ENCODE measurements around the gene ACSL5. TPM values are rescaled to one million over a fixed set of nuclear protein-coding genes. Genes with fewer than 3 reads are reported as not detected.

Gene ACSL5
- total and polyA plus RNA-seq, 2 experiments from 2014 or later = not detected

DNA sequence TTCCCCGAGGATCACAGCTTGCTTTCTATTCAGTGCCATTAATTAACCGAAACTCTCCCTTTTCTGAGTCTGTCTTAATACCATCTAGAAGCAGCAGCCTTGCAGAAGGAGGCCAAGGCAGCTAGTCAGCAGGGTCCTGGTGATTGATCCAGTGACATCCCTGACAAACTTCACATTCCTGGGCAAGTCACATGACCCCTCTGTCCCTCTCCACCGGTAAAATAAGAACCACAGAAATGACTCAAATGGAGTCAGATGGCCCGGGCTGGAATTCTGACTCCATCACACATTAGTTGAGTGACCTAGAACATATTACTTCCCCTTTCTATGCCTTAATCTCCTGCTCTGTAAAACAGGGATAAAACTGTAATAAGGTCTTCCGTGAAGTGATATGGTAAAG, 17.2 kb upstream of the ACSL5 start (continued):
- TF ChIP-seq ZNF331 (CRISPR knock-in tag; IDR thresholded peaks at IDR 0.05; ENCODE audit: low read depth) = no peak
- TF ChIP-seq CREB1 (CRISPR knock-in tag; IDR thresholded peaks at IDR 0.05; ENCODE audit: low read depth) = no peak

DNA sequence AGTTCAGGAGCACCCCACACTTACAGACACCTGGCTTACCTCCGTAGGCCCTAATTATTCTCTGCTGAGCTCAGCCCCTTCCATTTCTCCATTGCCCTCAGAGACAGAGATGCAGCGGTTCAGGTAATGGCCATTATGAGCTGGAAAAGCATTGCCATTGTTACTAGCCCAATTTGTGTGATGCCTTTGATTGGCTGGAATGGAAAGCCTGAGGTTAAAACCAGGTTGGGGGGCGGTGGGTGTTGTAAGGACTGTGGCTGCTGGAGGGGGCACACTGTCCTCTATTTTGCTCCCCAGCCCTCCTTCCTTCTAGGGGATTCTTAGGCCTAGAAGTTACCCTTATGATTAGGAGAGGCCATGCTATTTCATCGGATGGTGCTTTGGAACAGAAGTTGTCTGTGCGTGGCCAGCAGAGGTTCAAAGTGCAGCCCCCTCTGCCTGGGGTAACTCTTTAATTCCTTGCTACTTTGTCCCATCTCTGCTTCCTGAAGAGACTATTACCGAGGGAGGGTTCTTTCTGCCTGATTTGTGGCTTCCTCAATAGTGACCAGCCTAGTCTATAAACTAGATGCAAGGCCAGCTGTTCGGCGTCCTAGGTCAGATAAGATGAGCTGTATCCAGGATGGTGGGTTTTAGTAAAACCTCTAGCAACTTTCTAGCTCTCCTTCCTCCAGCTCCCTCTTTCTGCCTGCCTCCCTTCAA, 14.2 kb upstream of the ACSL5 start:
- no peak overlapping the region for H3K4me3 ChIP-seq
- H3K27ac ChIP-seq (ENCODE audit: low read depth) = no peak overlapping the region
- no peaks in the 10 kb centered on the region for H3K9me3 Mint-ChIP-seq
- H3K79me2 ChIP-seq (replicated peaks; ENCODE audit: insufficient read depth) = no peaks in the 10 kb centered on the region
- DNase-seq (ENCODE audit: low spot score) (no peak), ATAC-seq (no peak)
- H4K20me1 ChIP-seq (replicated peaks; ENCODE audit: insufficient read depth) = no peaks in the 10 kb centered on the region
- H3K9me2 ChIP-seq (ENCODE audit: insufficient read depth) = no peaks in the 10 kb centered on the region
- H3K4me2 ChIP-seq = no peak overlapping the region
- no peaks in the 10 kb centered on the region for H3F3A ChIP-seq (replicated peaks; ENCODE audit: low read depth)
- H3K4me3 Mint-ChIP-seq = no peak overlapping the region
- no peaks in the 10 kb centered on the region for H3K27me3 Mint-ChIP-seq (ENCODE audit: insufficient read depth, low read depth, poor library complexity)
- H3K4me1 ChIP-seq (ENCODE audit: insufficient read depth) = no peaks in the 10 kb centered on the region
- H3K27me3 ChIP-seq (ENCODE audit: insufficient read depth) = no peaks in the 10 kb centered on the region
- no peak overlapping the region for H3K27ac Mint-ChIP-seq
- peaks cover 4% of the 10 kb centered on the region; the same call in 1 of the 3 replicates for H3K4me1 Mint-ChIP-seq
- H3K36me3 ChIP-seq (ENCODE audit: insufficient read depth) = no peaks in the 10 kb centered on the region
- no peaks in the 10 kb centered on the region for H3K36me3 Mint-ChIP-seq (ENCODE audit: low read depth)
- no peak overlapping the region for H2AFZ ChIP-seq
- TF ChIP-seq, protein P1, sequence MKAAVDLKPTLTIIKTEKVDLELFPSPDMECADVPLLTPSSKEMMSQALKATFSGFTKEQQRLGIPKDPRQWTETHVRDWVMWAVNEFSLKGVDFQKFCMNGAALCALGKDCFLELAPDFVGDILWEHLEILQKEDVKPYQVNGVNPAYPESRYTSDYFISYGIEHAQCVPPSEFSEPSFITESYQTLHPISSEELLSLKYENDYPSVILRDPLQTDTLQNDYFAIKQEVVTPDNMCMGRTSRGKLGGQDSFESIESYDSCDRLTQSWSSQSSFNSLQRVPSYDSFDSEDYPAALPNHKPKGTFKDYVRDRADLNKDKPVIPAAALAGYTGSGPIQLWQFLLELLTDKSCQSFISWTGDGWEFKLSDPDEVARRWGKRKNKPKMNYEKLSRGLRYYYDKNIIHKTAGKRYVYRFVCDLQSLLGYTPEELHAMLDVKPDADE (IDR thresholded peaks at IDR 0.05) = no peak
- TF ChIP-seq JUNB (IDR thresholded peaks at IDR 0.05; ENCODE audit: unreplicated experiment) (no peak), POLR2AphosphoS5 (IDR thresholded peaks at IDR 0.05; ENCODE audit: low read depth) (no peak), ZNF331 (CRISPR knock-in tag; IDR thresholded peaks at IDR 0.05; ENCODE audit: low read depth) (no peak), EZH2 (IDR thresholded peaks at IDR 0.05; ENCODE audit: low read depth, unreplicated experiment) (no peak), CREB1 (CRISPR knock-in tag; IDR thresholded peaks at IDR 0.05; ENCODE audit: low read depth) (no peak), STAT1 (IDR thresholded peaks at IDR 0.05; ENCODE audit: unreplicated experiment) (no peak), EZH2phosphoT487 (IDR thresholded peaks at IDR 0.05; ENCODE audit: unreplicated experiment) (no peak), NANOG (IDR thresholded peaks at IDR 0.05; ENCODE audit: borderline replicate concordance) (no peak), ZNF114 (CRISPR knock-in tag; IDR thresholded peaks at IDR 0.05) (no peak)
- TF ChIP-seq, protein P2, sequence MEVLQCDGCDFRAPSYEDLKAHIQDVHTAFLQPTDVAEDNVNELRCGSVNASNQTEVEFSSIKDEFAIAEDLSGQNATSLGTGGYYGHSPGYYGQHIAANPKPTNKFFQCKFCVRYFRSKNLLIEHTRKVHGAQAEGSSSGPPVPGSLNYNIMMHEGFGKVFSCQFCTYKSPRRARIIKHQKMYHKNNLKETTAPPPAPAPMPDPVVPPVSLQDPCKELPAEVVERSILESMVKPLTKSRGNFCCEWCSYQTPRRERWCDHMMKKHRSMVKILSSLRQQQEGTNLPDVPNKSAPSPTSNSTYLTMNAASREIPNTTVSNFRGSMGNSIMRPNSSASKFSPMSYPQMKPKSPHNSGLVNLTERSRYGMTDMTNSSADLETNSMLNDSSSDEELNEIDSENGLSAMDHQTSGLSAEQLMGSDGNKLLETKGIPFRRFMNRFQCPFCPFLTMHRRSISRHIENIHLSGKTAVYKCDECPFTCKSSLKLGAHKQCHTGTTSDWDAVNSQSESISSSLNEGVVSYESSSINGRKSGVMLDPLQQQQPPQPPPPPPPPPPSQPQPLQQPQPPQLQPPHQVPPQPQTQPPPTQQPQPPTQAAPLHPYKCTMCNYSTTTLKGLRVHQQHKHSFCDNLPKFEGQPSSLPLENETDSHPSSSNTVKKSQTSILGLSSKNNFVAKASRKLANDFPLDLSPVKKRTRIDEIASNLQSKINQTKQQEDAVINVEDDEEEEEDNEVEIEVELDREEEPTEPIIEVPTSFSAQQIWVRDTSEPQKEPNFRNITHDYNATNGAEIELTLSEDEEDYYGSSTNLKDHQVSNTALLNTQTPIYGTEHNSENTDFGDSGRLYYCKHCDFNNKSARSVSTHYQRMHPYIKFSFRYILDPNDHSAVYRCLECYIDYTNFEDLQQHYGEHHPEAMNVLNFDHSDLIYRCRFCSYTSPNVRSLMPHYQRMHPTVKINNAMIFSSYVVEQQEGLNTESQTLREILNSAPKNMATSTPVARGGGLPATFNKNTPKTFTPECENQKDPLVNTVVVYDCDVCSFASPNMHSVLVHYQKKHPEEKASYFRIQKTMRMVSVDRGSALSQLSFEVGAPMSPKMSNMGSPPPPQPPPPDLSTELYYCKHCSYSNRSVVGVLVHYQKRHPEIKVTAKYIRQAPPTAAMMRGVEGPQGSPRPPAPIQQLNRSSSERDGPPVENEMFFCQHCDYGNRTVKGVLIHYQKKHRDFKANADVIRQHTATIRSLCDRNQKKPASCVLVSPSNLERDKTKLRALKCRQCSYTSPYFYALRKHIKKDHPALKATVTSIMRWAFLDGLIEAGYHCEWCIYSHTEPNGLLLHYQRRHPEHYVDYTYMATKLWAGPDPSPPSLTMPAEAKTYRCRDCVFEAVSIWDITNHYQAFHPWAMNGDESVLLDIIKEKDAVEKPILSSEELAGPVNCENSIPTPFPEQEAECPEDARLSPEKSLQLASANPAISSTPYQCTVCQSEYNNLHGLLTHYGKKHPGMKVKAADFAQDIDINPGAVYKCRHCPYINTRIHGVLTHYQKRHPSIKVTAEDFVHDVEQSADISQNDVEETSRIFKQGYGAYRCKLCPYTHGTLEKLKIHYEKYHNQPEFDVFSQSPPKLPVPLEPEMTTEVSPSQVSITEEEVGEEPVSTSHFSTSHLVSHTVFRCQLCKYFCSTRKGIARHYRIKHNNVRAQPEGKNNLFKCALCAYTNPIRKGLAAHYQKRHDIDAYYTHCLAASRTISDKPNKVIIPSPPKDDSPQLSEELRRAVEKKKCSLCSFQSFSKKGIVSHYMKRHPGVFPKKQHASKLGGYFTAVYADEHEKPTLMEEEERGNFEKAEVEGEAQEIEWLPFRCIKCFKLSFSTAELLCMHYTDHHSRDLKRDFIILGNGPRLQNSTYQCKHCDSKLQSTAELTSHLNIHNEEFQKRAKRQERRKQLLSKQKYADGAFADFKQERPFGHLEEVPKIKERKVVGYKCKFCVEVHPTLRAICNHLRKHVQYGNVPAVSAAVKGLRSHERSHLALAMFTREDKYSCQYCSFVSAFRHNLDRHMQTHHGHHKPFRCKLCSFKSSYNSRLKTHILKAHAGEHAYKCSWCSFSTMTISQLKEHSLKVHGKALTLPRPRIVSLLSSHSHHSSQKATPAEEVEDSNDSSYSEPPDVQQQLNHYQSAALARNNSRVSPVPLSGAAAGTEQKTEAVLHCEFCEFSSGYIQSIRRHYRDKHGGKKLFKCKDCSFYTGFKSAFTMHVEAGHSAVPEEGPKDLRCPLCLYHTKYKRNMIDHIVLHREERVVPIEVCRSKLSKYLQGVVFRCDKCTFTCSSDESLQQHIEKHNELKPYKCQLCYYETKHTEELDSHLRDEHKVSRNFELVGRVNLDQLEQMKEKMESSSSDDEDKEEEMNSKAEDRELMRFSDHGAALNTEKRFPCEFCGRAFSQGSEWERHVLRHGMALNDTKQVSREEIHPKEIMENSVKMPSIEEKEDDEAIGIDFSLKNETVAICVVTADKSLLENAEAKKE (CRISPR knock-in tag; IDR thresholded peaks at IDR 0.05) = no peak
- TF ChIP-seq, protein P3, sequence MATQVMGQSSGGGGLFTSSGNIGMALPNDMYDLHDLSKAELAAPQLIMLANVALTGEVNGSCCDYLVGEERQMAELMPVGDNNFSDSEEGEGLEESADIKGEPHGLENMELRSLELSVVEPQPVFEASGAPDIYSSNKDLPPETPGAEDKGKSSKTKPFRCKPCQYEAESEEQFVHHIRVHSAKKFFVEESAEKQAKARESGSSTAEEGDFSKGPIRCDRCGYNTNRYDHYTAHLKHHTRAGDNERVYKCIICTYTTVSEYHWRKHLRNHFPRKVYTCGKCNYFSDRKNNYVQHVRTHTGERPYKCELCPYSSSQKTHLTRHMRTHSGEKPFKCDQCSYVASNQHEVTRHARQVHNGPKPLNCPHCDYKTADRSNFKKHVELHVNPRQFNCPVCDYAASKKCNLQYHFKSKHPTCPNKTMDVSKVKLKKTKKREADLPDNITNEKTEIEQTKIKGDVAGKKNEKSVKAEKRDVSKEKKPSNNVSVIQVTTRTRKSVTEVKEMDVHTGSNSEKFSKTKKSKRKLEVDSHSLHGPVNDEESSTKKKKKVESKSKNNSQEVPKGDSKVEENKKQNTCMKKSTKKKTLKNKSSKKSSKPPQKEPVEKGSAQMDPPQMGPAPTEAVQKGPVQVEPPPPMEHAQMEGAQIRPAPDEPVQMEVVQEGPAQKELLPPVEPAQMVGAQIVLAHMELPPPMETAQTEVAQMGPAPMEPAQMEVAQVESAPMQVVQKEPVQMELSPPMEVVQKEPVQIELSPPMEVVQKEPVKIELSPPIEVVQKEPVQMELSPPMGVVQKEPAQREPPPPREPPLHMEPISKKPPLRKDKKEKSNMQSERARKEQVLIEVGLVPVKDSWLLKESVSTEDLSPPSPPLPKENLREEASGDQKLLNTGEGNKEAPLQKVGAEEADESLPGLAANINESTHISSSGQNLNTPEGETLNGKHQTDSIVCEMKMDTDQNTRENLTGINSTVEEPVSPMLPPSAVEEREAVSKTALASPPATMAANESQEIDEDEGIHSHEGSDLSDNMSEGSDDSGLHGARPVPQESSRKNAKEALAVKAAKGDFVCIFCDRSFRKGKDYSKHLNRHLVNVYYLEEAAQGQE (IDR thresholded peaks at IDR 0.05; ENCODE audit: unreplicated experiment) = no peak

All from GM23338 (cell line).